ENCODE measurements around the gene CHMP6. TPM values are rescaled to one million over a fixed set of nuclear protein-coding genes. Genes with fewer than 3 reads are reported as not detected.

The CHMP6 gene
- total and polyA plus RNA-seq, 2 donors, result 6.3 to 30.8 TPM

DNA sequence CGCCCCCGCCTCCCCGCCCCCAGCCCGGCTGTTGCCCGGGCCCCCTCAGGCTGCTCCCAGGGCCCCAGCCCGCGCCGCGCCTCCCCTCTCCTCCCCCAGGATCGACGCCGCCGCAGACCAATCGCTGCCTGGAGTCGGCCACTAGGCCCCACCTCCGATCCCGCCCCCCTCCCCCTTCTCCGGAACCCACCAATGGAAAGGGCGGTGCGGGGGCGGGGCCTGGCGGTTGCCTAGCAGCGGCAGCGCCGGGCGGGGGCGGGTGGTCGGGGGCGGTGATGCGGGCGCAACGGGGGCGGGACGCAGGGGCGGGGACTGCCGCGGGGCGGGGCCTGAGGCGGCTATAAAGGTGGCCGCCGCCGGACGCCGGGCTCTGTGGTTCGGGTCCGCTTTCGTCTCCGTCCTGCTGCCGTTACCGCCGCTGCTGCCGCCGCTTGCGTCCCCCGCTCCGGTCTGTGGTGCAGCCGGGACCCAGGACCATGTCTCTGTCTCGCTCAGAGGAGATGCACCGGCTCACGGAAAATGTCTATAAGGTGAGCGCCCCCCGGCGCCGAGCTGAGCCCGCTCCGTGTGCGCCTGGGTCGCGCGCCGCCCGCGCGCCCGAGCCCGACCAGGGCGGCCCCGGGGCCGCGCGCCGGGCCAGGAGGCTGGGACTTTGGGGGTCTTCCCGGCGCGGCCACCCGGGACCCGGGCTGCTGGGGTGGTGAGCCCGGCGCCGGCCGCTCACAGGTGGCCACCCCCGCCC lies 43.3 kb downstream of the CHMP6 start, which contains the start of gene BAIAP2:
Gene BAIAP2 (plus strand): TSS at position 373 of the 742 bp plus-strand sequence. CDS start 104 bp downstream, at position 477.
- no peak within 1 kb of the TSS for H3K27ac ChIP-seq (ENCODE audit: low read depth in 1 of 2, low read length in 1 of 2)
- WGBS, result 1% methylated on average over 92 of the region's 92 CpGs
- peaks cover 17 to 31% of the 10 kb centered on the region in 2 donors for H3K27me3 ChIP-seq (ENCODE audit: control insufficient read depth in 2 of 2, insufficient read depth in 1 of 2, low read length in 1 of 2)
- no peaks in the 10 kb centered on the region for H3K9me3 ChIP-seq (ENCODE audit: control insufficient read depth in 2 of 2, insufficient read depth in 1 of 2, low read length in 1 of 2)
- DNase-seq (ENCODE audit: low read depth in 6 of 9, low spot score in 9 of 9), result peak; percentile 79 to 97 (median 92)
- H3K4me3 ChIP-seq (ENCODE audit: low read length in 2 of 2), result peak within 1 kb of the TSS; percentile 63 to 65
- H3K36me3 ChIP-seq (ENCODE audit: control insufficient read depth in 2 of 2, insufficient read depth in 2 of 2, low read length in 1 of 2), result no peaks in the 10 kb centered on the region
- peaks cover 10 to 45% of the 10 kb centered on the region in 2 donors for H3K4me1 ChIP-seq (ENCODE audit: control insufficient read depth in 2 of 2, insufficient read depth in 2 of 2, low read length in 2 of 2)

DNA sequence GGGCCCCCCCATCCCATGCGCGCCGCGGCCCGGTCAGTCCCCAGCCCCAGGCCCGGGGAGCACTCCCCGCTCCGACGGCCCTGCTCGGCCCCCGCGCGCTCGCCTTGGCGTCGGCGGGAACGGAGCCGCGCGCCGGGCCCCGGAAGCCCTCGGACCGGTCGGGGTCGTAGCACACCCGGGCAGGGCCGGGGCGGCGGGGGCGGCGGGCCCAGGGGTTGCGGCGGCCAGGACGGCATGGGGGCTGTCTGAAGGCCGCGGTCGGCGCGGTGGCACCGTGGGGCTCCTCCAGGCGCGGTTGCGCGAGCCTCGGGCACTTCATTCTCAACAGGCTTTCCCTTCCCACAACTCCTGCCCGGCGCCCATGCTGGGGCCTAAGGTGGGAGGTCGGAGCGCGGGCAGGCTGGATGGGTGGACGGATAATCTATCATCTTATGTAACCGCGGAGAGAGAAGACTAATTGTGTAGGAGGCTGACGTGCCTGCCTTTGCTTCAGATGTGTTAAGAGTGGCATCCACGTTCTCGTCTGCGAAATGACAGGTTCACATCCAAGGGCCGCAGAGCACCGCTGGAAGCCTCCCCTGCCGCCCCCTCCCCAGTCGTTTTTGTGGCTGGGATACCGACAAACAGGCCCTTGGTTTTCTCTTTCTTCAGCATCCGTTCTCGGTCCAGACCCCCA lies 44.0 kb downstream of the CHMP6 start:
- Histone ChIP-seq H3K27me3 (ENCODE audit: control insufficient read depth in 2 of 2, insufficient read depth in 1 of 2, low read length in 1 of 2) (peaks cover 17 to 31% of the 10 kb centered on the region in 2 donors), H3K27ac (ENCODE audit: low read depth in 1 of 2, low read length in 1 of 2) (no peak overlapping the region), H3K4me1 (ENCODE audit: control insufficient read depth in 2 of 2, insufficient read depth in 2 of 2, low read length in 2 of 2) (peaks cover 10 to 52% of the 10 kb centered on the region in 2 donors), H3K36me3 (ENCODE audit: control insufficient read depth in 2 of 2, insufficient read depth in 2 of 2, low read length in 1 of 2) (no peaks in the 10 kb centered on the region), H3K4me3 (ENCODE audit: low read length in 2 of 2) (peak overlapping the region; percentile 39 to 63), H3K9me3 (ENCODE audit: control insufficient read depth in 2 of 2, insufficient read depth in 1 of 2, low read length in 1 of 2) (no peaks in the 10 kb centered on the region)
- 16% methylated on average over 66 of the region's 66 CpGs for WGBS
- no peak for DNase-seq (ENCODE audit: low read depth in 6 of 9, low spot score in 9 of 9)

DNA sequence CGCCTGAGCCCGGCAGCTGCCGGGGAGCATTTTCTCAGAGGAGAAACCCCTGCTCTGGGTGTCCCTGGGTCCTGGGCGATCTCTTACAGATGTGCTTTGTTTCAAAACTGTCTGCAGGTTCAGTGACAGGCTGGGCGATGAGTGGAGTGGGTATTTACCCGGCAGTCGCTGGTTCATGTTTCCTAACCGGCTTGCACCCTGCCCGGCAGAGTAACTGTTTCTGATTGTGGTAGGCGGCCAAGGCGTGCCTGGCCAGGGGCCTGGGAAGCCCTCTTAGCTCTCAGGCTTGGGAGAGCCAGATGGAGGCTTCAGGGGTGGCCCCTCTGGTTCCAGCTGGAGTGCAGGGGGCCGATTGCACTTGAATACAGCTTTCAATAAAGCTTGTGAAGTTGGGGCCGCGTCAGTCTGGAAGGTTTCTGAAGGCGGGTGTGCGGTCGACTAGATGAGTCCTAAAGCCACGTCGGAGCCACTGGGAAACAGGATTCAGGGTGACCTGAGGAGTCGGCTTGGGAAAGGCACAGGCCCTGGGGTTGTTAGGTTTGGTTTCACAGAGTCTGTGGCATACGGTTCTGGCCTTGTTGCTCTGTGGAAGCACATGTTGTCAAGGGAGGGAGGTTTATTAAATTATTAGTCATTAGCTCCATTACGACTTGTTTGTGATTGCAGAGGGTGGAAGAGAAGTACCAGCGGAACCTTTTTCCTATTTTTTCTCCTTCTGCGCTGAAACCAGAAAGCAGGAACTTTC lies 44.7 kb downstream of the CHMP6 start:
- no peak for DNase-seq (ENCODE audit: low read depth in 6 of 9, low spot score in 9 of 9)
- Histone ChIP-seq H3K27ac (ENCODE audit: low read depth in 1 of 2, low read length in 1 of 2) (no peak overlapping the region), H3K9me3 (ENCODE audit: control insufficient read depth in 2 of 2, insufficient read depth in 1 of 2, low read length in 1 of 2) (no peaks in the 10 kb centered on the region), H3K27me3 (ENCODE audit: control insufficient read depth in 2 of 2, insufficient read depth in 1 of 2, low read length in 1 of 2) (peaks cover 17 to 31% of the 10 kb centered on the region in 2 donors), H3K36me3 (ENCODE audit: control insufficient read depth in 2 of 2, insufficient read depth in 2 of 2, low read length in 1 of 2) (no peaks in the 10 kb centered on the region), H3K4me1 (ENCODE audit: control insufficient read depth in 2 of 2, insufficient read depth in 2 of 2, low read length in 2 of 2) (peaks cover 10 to 45% of the 10 kb centered on the region in 2 donors), H3K4me3 (ENCODE audit: low read length in 2 of 2) (peak overlapping the region; percentile 39 to 63)
- WGBS, result 90% methylated on average over 24 of the region's 24 CpGs

DNA sequence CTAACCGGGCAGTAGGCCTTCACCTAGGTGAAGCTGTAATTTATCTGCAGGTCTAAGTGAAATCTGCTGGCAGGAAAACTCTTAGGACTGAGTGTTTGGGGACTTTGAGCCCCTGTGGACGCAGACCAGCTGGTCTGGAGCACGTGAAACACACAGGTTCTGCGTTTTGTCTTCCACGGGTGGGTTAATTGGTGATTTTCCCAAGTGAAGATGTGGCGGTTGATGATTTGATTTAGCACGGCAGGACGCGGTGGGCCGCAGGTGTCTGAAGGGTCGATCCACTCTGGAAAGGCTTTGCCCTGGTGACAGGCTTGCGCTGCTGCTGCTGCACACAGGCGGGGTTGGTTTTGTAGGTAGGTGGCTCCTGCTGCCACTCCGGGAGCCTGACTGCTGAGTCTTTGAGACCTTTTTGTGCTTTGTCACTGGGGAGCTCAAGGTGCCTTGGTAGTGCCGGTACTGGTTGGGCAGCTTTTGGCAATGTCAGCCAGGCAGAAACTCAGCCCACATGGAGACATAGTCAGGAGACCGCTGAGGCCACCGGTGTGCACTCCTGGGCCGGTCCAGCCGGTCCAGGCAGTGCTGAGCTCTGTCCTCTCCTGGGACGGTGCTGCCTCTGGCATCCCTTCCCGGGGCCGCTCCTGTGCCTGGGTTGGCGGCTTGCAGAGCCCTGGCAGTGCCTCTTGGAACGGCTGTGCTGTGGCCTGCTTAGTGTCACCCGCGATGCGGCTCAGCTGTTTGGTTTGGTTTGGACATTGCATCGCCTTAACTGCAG lies 45.6 kb downstream of the CHMP6 start:
- Histone ChIP-seq H3K9me3 (ENCODE audit: control insufficient read depth in 2 of 2, insufficient read depth in 1 of 2, low read length in 1 of 2) (no peaks in the 10 kb centered on the region), H3K27ac (ENCODE audit: low read depth in 1 of 2, low read length in 1 of 2) (no peak overlapping the region), H3K4me3 (ENCODE audit: low read length in 2 of 2) (no peak overlapping the region), H3K4me1 (ENCODE audit: control insufficient read depth in 2 of 2, insufficient read depth in 2 of 2, low read length in 2 of 2) (peaks cover 10 to 42% of the 10 kb centered on the region in 2 donors), H3K36me3 (ENCODE audit: control insufficient read depth in 2 of 2, insufficient read depth in 2 of 2, low read length in 1 of 2) (no peaks in the 10 kb centered on the region), H3K27me3 (ENCODE audit: control insufficient read depth in 2 of 2, insufficient read depth in 1 of 2, low read length in 1 of 2) (peaks cover 17 to 31% of the 10 kb centered on the region in 2 donors)
- 91% methylated on average over 28 of the region's 28 CpGs for WGBS
- no peak for DNase-seq (ENCODE audit: low read depth in 6 of 9, low spot score in 9 of 9)

DNA sequence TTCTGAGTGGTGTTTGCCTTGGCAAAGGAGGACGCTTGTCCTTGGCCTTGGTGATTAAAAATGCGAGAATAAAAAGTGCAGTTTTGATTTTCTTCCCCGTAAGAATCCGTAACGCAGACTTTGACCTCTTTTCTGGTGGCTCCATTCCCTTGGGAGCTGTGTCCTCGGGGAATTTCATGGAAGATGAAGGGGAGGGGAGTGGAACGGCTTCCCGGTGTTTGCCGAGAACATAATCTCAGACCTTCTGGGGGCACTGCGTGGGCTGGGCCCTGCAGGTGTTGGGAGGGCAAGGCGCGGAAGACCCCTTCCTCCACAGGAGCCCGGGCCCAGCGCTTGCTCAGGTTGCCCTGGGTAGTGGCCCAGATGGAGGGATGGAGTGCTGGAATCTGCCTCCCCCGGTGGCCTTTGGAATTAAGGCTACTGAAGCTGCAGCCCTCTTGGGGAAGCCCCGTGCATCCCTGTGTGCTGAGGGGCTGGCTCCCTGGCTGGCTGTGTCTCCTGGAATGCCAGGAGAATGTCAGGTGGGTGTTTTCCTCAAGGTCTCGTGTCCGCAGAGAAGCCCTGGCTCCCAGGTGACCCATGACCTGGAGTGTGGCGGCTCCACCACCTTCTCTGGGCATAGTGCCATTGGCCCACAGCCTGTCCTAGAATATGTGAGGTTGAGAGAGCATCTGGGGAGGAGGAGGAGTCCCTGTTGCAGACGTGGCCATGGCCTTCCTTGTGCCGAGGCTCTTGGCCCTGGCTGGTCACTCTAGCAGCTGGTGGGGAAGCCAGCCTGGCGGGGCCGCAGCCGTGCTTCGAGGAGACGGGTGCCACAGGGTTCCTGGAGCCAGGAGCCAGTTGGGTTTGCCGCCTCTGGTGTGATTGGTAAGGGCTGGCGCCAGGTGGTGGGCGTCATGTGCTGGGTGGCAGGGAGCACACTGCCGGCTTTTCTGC lies 46.4 kb downstream of the CHMP6 start:
- peaks cover 10 to 41% of the 10 kb centered on the region in 2 donors for H3K4me1 ChIP-seq (ENCODE audit: control insufficient read depth in 2 of 2, insufficient read depth in 2 of 2, low read length in 2 of 2)
- no peak overlapping the region for H3K4me3 ChIP-seq (ENCODE audit: low read length in 2 of 2)
- 96% methylated on average over 30 of the region's 30 CpGs for WGBS
- H3K27me3 ChIP-seq (ENCODE audit: control insufficient read depth in 2 of 2, insufficient read depth in 1 of 2, low read length in 1 of 2), result peaks cover 17 to 31% of the 10 kb centered on the region in 2 donors
- no peak for DNase-seq (ENCODE audit: low read depth in 6 of 9, low spot score in 9 of 9)
- H3K27ac ChIP-seq (ENCODE audit: low read depth in 1 of 2, low read length in 1 of 2), result no peak overlapping the region
- H3K9me3 ChIP-seq (ENCODE audit: control insufficient read depth in 2 of 2, insufficient read depth in 1 of 2, low read length in 1 of 2), result no peaks in the 10 kb centered on the region
- no peaks in the 10 kb centered on the region for H3K36me3 ChIP-seq (ENCODE audit: control insufficient read depth in 2 of 2, insufficient read depth in 2 of 2, low read length in 1 of 2)

DNA sequence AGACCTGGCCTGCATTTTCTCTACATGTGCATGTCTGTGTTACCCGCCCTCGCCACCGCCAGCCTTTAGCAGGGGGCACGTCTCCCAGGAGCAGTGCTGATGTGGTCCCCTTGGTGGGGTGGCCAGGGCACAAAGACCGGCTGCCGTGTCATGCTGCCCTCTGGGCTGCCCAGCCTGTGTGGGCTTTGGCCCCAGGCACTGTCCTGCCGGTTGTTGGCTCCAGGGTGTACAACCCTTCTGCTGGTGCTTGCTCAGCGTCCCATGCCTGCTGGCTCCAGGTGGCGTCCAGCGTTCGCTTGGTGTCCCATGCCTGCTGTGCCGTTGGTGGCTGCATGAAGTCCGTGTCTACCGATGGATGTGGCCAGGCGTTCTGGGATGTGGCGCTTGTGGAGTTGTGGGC lies 47.5 kb downstream of the CHMP6 start:
- Histone ChIP-seq H3K9me3 (ENCODE audit: control insufficient read depth in 2 of 2, insufficient read depth in 1 of 2, low read length in 1 of 2) (no peaks in the 10 kb centered on the region), H3K36me3 (ENCODE audit: control insufficient read depth in 2 of 2, insufficient read depth in 2 of 2, low read length in 1 of 2) (no peaks in the 10 kb centered on the region), H3K27ac (ENCODE audit: low read depth in 1 of 2, low read length in 1 of 2) (no peak overlapping the region), H3K4me3 (ENCODE audit: low read length in 2 of 2) (no peak overlapping the region), H3K4me1 (ENCODE audit: control insufficient read depth in 2 of 2, insufficient read depth in 2 of 2, low read length in 2 of 2) (peaks cover 2 to 34% of the 10 kb centered on the region in 2 donors), H3K27me3 (ENCODE audit: control insufficient read depth in 2 of 2, insufficient read depth in 1 of 2, low read length in 1 of 2) (peaks cover 10 to 21% of the 10 kb centered on the region in 2 donors)
- no peak for DNase-seq (ENCODE audit: low read depth in 6 of 9, low spot score in 9 of 9)
- WGBS, result 92% methylated on average over 16 of the region's 16 CpGs

DNA sequence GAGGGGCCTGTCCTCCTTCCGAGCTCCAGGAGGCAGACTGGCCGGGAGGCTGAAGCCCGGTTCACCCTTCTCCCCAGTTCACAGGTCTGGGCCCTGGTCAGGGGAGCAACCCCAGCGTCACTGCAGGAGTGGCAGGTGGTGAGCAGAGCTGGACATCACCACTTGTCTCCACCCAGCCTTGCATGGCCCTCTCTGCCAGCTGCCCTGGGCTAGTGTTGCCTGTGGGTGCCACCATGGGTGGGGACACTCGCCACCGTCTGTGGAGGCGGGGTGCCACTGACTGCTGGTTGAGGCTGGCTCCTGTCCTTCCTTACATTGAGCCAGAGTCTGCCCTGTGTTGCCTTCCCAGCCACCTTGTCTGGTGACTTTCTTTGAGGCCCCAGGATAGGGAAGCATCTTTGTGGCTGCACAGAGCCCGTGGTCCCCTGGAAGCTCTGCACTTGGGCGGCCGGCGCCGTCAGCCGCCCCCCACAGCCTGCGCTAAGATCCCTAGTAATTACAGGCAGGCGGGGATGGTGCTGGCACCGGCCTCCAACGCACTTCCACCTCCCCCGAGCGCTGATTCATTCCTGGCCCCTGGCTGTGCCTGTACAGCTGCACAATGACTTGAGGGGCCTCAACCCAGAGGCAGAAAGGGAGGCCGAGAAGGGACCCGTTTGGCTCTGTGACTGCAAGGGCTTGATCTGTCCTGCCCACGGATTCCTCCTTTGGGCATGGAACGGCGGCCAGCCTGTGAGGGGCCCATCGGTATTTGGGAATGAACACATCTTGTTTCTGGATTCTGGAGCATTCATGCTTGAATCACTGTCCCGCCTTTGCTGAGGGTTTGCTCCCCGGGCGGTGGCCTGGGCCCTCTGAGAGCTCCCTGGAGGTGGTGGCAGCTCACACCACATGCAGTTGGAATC lies 48.5 kb downstream of the CHMP6 start:
- Histone ChIP-seq H3K4me3 (ENCODE audit: low read length in 2 of 2) (no peak overlapping the region), H3K27me3 (ENCODE audit: control insufficient read depth in 2 of 2, insufficient read depth in 1 of 2, low read length in 1 of 2) (peaks cover 10 to 18% of the 10 kb centered on the region in 2 donors), H3K27ac (ENCODE audit: low read depth in 1 of 2, low read length in 1 of 2) (no peak overlapping the region), H3K4me1 (ENCODE audit: control insufficient read depth in 2 of 2, insufficient read depth in 2 of 2, low read length in 2 of 2) (peaks cover 0 to 39% of the 10 kb centered on the region in 2 donors), H3K9me3 (ENCODE audit: control insufficient read depth in 2 of 2, insufficient read depth in 1 of 2, low read length in 1 of 2) (no peaks in the 10 kb centered on the region), H3K36me3 (ENCODE audit: control insufficient read depth in 2 of 2, insufficient read depth in 2 of 2, low read length in 1 of 2) (no peaks in the 10 kb centered on the region)
- WGBS, result 79% methylated on average over 28 of the region's 28 CpGs
- no peak for DNase-seq (ENCODE audit: low read depth in 6 of 9, low spot score in 9 of 9)

All from thymus (tissue), 11 donors.